ENCODE measurements around the gene MEN1. TPM values are rescaled to one million over a fixed set of nuclear protein-coding genes. Genes with fewer than 3 reads are reported as not detected.

MEN1 gene
- total RNA-seq, 2 donors from 2014 or later = 27.9 to 45.5 TPM

- WGBS = 48% methylated on average over 6 of the region's 6 CpGs
- TF ChIP-seq POLR2A (IDR thresholded peaks at IDR 0.05) = no peak
- H3K27me3 ChIP-seq (replicated peaks; ENCODE audit: insufficient read depth) = no peaks in the 10 kb centered on the region
- H3K4me3 ChIP-seq = peak overlapping the region in 1 of 2 donors; percentile 100
- intact Hi-C loops (cut with DNase I) = loop anchor here (5.0 kb wide), 1 partner anchor 34 kb away; the partner anchor contains the start of gene RASGRP2
- H3K36me3 ChIP-seq = peaks cover 8 to 27% of the 10 kb centered on the region in 2 donors
- H3K9me3 ChIP-seq = no peaks in the 10 kb centered on the region
- H3K27ac ChIP-seq = peak overlapping the region in 1 of 2 donors; percentile 100
- peaks cover 11% of the 10 kb centered on the region for H3K4me1 ChIP-seq (replicated peaks)
- no peak for DNase-seq (ENCODE audit: low spot score)
Measured at GRCh38 chr11:64776425-64776824, 33.9 kb downstream of the MEN1 start.

GRCh38 chr11:64774144-64774543, 36.2 kb downstream of the MEN1 start:
- Histone ChIP-seq H3K27ac (no peak overlapping the region), H3K4me3 (no peak overlapping the region), H3K9me3 (no peaks in the 10 kb centered on the region), H3K36me3 (peaks cover 22 to 46% of the 10 kb centered on the region in 2 donors), H3K4me1 (replicated peaks) (peaks cover 11% of the 10 kb centered on the region), H3K27me3 (replicated peaks; ENCODE audit: insufficient read depth) (no peaks in the 10 kb centered on the region)
- WGBS = 70% methylated on average over 5 of the region's 5 CpGs
- intact Hi-C loops (cut with DNase I) = loop anchor here (2.0 kb wide), 1 partner anchor 29 kb away; the partner anchor contains the start of gene MAP4K2
- no peak for DNase-seq (ENCODE audit: low spot score)
- no peak for TF ChIP-seq POLR2A (IDR thresholded peaks at IDR 0.05)
- no peak for TF ChIP-seq POLR2AphosphoS5 (IDR thresholded peaks at IDR 0.05)

- Histone ChIP-seq H3K4me3 (no peak overlapping the region), H3K27ac (no peak overlapping the region), H3K4me1 (replicated peaks) (peaks cover 11% of the 10 kb centered on the region), H3K27me3 (replicated peaks; ENCODE audit: insufficient read depth) (no peaks in the 10 kb centered on the region), H3K36me3 (peaks cover 37 to 63% of the 10 kb centered on the region in 2 donors), H3K9me3 (no peaks in the 10 kb centered on the region)
- 65% methylated on average over 3 of the region's 3 CpGs for WGBS
- intact Hi-C loops (cut with DNase I) = no loop called here
- TF ChIP-seq POLR2AphosphoS5 (IDR thresholded peaks at IDR 0.05) (no peak), POLR2A (IDR thresholded peaks at IDR 0.05) (no peak), CTCF (IDR thresholded peaks at IDR 0.05) (no peak)
- no peak for DNase-seq (ENCODE audit: low spot score)
Measured at GRCh38 chr11:64772303-64773018, 37.9 kb downstream of the MEN1 start.

GRCh38 chr11:64771861-64772260, 38.5 kb downstream of the MEN1 start:
- no peaks in the 10 kb centered on the region for H3K9me3 ChIP-seq
- 77% methylated on average over 2 of the region's 2 CpGs for WGBS
- no peak for DNase-seq (ENCODE audit: low spot score)
- peaks cover 11% of the 10 kb centered on the region for H3K4me1 ChIP-seq (replicated peaks)
- no peak overlapping the region for H3K4me3 ChIP-seq
- intact Hi-C loops (cut with DNase I) = no loop called here
- no peaks in the 10 kb centered on the region for H3K27me3 ChIP-seq (replicated peaks; ENCODE audit: insufficient read depth)
- no peak for TF ChIP-seq CTCF (IDR thresholded peaks at IDR 0.05)
- no peak for TF ChIP-seq POLR2AphosphoS5 (IDR thresholded peaks at IDR 0.05)
- TF ChIP-seq POLR2A (IDR thresholded peaks at IDR 0.05) = no peak
- no peak overlapping the region for H3K27ac ChIP-seq
- peaks cover 43 to 69% of the 10 kb centered on the region in 2 donors for H3K36me3 ChIP-seq

- H3K4me3 ChIP-seq = no peak overlapping the region
- no peak for DNase-seq (ENCODE audit: low spot score)
- H3K4me1 ChIP-seq (replicated peaks) = peaks cover 11% of the 10 kb centered on the region
- WGBS = 88% methylated on average over 12 of the region's 12 CpGs
- TF ChIP-seq POLR2A (IDR thresholded peaks at IDR 0.05) (no peak), CTCF (IDR thresholded peaks at IDR 0.05) (no peak), POLR2AphosphoS5 (IDR thresholded peaks at IDR 0.05) (no peak)
- no peak overlapping the region for H3K27ac ChIP-seq
- no peaks in the 10 kb centered on the region for H3K27me3 ChIP-seq (replicated peaks; ENCODE audit: insufficient read depth)
- peaks cover 43 to 75% of the 10 kb centered on the region in 2 donors for H3K36me3 ChIP-seq
- no peaks in the 10 kb centered on the region for H3K9me3 ChIP-seq
- intact Hi-C loops (cut with DNase I) = no loop called here
Measured at GRCh38 chr11:64770120-64770519, 40.2 kb downstream of the MEN1 start.

GRCh38 chr11:64769283-64769682, 41.1 kb downstream of the MEN1 start:
- DNase-seq (ENCODE audit: low spot score) = no peak
- intact Hi-C loops (cut with DNase I) = no loop called here
- H3K27ac ChIP-seq = no peak overlapping the region
- WGBS = 91% methylated on average over 6 of the region's 6 CpGs
- H3K4me3 ChIP-seq = no peak overlapping the region
- H3K27me3 ChIP-seq (replicated peaks; ENCODE audit: insufficient read depth) = no peaks in the 10 kb centered on the region
- TF ChIP-seq CTCF (IDR thresholded peaks at IDR 0.05) (no peak), POLR2A (IDR thresholded peaks at IDR 0.05) (no peak), POLR2AphosphoS5 (IDR thresholded peaks at IDR 0.05) (no peak)
- peaks cover 41 to 72% of the 10 kb centered on the region in 2 donors for H3K36me3 ChIP-seq
- no peaks in the 10 kb centered on the region for H3K9me3 ChIP-seq
- peaks cover 10% of the 10 kb centered on the region for H3K4me1 ChIP-seq (replicated peaks)
